ENCODE data around the gene COQ9. TPM values are rescaled to one million over a fixed set of nuclear protein-coding genes. Genes with fewer than 3 reads are reported as not detected.

Gene COQ9
- total RNA-seq, 2 experiments from 2014 or later: 7.0 to 7.6 TPM

DNA sequence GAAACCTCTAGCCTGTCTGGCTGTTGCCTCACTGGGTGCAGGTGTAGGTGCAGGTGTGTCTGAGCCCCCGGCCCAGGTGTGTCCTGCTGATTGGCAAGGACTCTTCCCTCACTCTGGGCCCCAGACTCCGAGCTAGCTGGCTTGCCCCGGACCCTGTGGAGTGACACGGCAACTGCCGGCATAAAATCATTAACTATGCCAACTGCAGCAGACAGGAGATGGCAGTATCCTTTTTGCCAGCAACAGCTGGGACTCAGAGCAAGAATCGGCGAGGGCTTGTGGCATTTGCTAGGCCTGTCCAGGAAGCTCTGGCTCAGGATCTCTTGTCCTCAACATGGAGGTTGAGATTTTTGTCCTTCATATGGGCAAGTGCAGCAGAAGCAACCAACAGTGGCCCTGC, 20.9 kb upstream of the COQ9 start:
- ChIA-PET CTCF (no interaction called here), POLR2A (no interaction called here)
- Histone ChIP-seq H3K4me1 (ENCODE audit: insufficient read depth, low read length) (no peaks in the 10 kb centered on the region), H3K27me3 (ENCODE audit: control insufficient read depth in 1 of 2, insufficient read depth in 2 of 2, low read length in 2 of 2) (no peaks in the 10 kb centered on the region), H3K27ac (ENCODE audit: low read depth in 1 of 2, low read length in 2 of 2) (no peak overlapping the region), H3K4me3 (ENCODE audit: low read length) (no peak overlapping the region), H3K9me3 (ENCODE audit: control insufficient read depth in 1 of 2, insufficient read depth in 1 of 2, low read length in 2 of 2) (no peaks in the 10 kb centered on the region), H3K36me3 (ENCODE audit: insufficient read depth, low read length) (peaks cover 38% of the 10 kb centered on the region)
- ATAC-seq (ENCODE audit: poor library complexity): no peak
- H3K27ac Mint-ChIP-seq: no peak overlapping the region
- H3K4me1 Mint-ChIP-seq (ENCODE audit: low read depth): peaks cover 3% of the 10 kb centered on the region
- no peak overlapping the region for H3K4me3 Mint-ChIP-seq
- DNase-seq: no peak
- H3K9me3 Mint-ChIP-seq: no peaks in the 10 kb centered on the region
- intact Hi-C loops (cut with DNase I, micrococcal nuclease): no loop called here
- TF ChIP-seq, protein P1, sequence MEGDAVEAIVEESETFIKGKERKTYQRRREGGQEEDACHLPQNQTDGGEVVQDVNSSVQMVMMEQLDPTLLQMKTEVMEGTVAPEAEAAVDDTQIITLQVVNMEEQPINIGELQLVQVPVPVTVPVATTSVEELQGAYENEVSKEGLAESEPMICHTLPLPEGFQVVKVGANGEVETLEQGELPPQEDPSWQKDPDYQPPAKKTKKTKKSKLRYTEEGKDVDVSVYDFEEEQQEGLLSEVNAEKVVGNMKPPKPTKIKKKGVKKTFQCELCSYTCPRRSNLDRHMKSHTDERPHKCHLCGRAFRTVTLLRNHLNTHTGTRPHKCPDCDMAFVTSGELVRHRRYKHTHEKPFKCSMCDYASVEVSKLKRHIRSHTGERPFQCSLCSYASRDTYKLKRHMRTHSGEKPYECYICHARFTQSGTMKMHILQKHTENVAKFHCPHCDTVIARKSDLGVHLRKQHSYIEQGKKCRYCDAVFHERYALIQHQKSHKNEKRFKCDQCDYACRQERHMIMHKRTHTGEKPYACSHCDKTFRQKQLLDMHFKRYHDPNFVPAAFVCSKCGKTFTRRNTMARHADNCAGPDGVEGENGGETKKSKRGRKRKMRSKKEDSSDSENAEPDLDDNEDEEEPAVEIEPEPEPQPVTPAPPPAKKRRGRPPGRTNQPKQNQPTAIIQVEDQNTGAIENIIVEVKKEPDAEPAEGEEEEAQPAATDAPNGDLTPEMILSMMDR (IDR thresholded peaks at IDR 0.05): no peak
- H3K27me3 Mint-ChIP-seq: no peaks in the 10 kb centered on the region
- H3K36me3 Mint-ChIP-seq (ENCODE audit: low read depth): peaks cover 44% of the 10 kb centered on the region

DNA sequence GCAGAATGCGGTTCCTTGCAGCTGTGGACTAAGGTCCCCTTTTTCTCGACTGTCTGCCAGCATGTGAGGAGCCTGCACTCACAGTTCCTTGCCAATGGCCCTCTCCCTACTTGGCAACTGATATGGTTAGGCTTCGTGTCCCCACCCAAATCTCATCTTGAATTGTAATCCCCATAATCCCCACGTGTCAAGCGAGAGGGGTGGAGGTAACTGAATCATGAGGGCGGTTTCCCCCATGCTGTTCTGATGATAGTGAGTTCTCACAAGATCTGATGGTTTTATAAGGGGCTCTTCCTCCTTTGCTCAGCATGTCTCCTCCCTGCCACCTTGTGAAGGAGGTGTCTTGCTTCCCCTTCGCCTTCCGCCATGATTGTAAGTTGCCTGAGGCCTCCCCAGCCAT, 20.0 kb upstream of the COQ9 start:
- Mint-ChIP-seq H3K27me3 (no peaks in the 10 kb centered on the region), H3K9me3 (no peaks in the 10 kb centered on the region), H3K36me3 (ENCODE audit: low read depth) (peaks cover 52% of the 10 kb centered on the region), H3K4me3 (no peak overlapping the region), H3K4me1 (ENCODE audit: low read depth) (peaks cover 5% of the 10 kb centered on the region), H3K27ac (no peak overlapping the region)
- Histone ChIP-seq H3K27ac (ENCODE audit: low read depth in 1 of 2, low read length in 2 of 2) (no peak overlapping the region), H3K27me3 (ENCODE audit: control insufficient read depth in 1 of 2, insufficient read depth in 2 of 2, low read length in 2 of 2) (no peaks in the 10 kb centered on the region), H3K4me1 (ENCODE audit: insufficient read depth, low read length) (peaks cover 3% of the 10 kb centered on the region), H3K4me3 (ENCODE audit: low read length) (no peak overlapping the region), H3K9me3 (ENCODE audit: control insufficient read depth in 1 of 2, insufficient read depth in 1 of 2, low read length in 2 of 2) (no peaks in the 10 kb centered on the region), H3K36me3 (ENCODE audit: insufficient read depth, low read length) (peaks cover 48% of the 10 kb centered on the region)
- ChIA-PET CTCF (no interaction called here), POLR2A (no interaction called here)
- intact Hi-C loops (cut with DNase I, micrococcal nuclease): no loop called here
- no peak for ATAC-seq (ENCODE audit: poor library complexity)
- TF ChIP-seq, protein P1 (IDR thresholded peaks at IDR 0.05): no peak
- DNase-seq: no peak

DNA sequence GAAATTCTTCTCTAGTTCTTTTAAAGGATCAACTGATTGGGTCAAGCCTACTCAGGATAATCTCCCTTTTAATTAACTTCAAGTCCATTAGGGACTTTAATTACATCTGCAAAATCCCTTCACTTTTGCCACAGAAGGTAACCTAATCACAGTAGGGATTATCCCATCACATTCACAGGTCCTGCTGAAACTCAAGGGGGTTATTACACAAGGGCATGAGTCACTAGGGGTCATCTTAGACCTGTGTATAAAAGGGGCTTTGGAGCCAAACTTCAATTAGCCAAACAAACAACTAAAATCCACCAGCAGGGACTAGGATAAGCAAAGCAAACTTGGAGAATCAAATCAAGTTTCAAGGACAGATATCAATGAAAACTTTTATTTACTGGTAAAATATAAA, 19.5 kb upstream of the COQ9 start:
- intact Hi-C loops (cut with DNase I, micrococcal nuclease): no loop called here
- POLR2A ChIA-PET: no interaction called here
- TF ChIP-seq, protein P1 (IDR thresholded peaks at IDR 0.05): no peak
- H3K4me1 ChIP-seq (ENCODE audit: insufficient read depth, low read length): peaks cover 9% of the 10 kb centered on the region
- no peaks in the 10 kb centered on the region for H3K9me3 Mint-ChIP-seq
- no peak overlapping the region for H3K27ac Mint-ChIP-seq
- no peak for DNase-seq
- ATAC-seq (ENCODE audit: poor library complexity): no peak
- H3K27me3 ChIP-seq (ENCODE audit: control insufficient read depth in 1 of 2, insufficient read depth in 2 of 2, low read length in 2 of 2): no peaks in the 10 kb centered on the region
- H3K36me3 Mint-ChIP-seq (ENCODE audit: low read depth): peaks cover 57% of the 10 kb centered on the region
- no peak overlapping the region for H3K4me3 ChIP-seq (ENCODE audit: low read length)
- CTCF ChIA-PET: no interaction called here
- H3K27me3 Mint-ChIP-seq: no peaks in the 10 kb centered on the region
- H3K9me3 ChIP-seq (ENCODE audit: control insufficient read depth in 1 of 2, insufficient read depth in 1 of 2, low read length in 2 of 2): no peaks in the 10 kb centered on the region
- H3K4me1 Mint-ChIP-seq (ENCODE audit: low read depth): peaks cover 10% of the 10 kb centered on the region
- no peak overlapping the region for H3K4me3 Mint-ChIP-seq
- no peak overlapping the region for H3K27ac ChIP-seq (ENCODE audit: low read depth in 1 of 2, low read length in 2 of 2)
- peaks cover 53% of the 10 kb centered on the region for H3K36me3 ChIP-seq (ENCODE audit: insufficient read depth, low read length)
